ENCODE measurements around the gene EPHB1.
A peak's percentile ranks its signal among the peaks of the same experiment; 100 is the strongest.

EPHB1 gene

GRCh38 chr3:134794950-134795745 lies at the start of gene EPHB1:
TSS of gene EPHB1 (plus strand) at chr3:134795260.
- peaks cover 39% of the 10 kb centered on the region for H3K27me3 ChIP-seq (ENCODE audit: low read depth)
- in situ Hi-C loops (cut with MboI; ENCODE audit: low sequenced_read_pairs): loop anchor here (10.0 to 25.0 kb wide), 3 partner anchors 720 to 1242 kb away; no protein-coding TSS in a partner anchor
- no peaks in the 10 kb centered on the region for H3K9me3 ChIP-seq
- H3K4me1 ChIP-seq: no peaks in the 10 kb centered on the region
- H3K4me3 ChIP-seq: peak within 1 kb of the TSS; percentile 38
- no peaks in the 10 kb centered on the region for H3K36me3 ChIP-seq (replicated peaks)
- DNase-seq (ENCODE audit: low spot score in 2 of 2): peak; percentile 92 to 95

DNA sequence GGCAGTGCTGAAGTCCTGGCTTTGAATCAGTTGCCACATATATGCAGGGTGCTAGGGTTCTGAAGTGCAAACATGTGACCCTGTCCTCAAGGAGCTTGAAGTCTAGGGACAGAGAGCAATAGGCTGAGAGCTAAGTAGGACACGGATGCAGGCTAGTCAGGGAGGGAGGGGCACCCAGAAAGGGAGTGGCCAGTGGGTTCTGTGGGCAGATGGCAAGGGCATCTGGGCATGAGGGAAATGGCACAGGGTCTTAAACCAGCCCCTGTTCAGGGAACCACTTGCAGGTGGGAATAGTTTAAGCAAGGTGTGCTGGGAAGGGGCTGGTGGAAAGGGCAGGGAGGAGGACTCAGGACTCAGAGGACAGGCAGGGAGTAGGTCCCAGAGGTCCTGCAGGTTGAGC lies 46.4 kb upstream of the EPHB1 start:
- in situ Hi-C loops (cut with MboI; ENCODE audit: low sequenced_read_pairs): no loop called here
- DNase-seq (ENCODE audit: low spot score in 2 of 2): no peak
- H3K9me3 ChIP-seq: no peaks in the 10 kb centered on the region

DNA sequence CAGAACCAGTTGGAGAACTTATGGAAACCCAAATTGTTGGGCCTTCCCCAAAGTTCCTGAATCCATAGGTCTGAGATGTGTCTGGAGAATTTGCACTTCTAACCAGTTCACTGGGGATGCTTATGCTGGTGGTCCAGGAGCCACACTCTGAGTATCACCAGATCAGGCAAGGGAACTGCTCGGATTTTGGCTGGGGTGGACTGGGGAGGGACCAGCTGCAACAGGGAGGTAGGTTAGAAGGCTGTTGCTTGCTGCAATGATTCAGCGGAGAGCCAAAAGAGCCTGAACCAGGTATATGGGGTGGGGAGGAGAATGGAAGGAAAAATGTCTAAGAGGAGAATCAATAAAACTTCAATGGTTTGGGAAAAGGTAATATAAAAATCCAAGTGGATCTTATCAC lies 45.9 kb upstream of the EPHB1 start:
- Histone ChIP-seq H3K27me3 (ENCODE audit: low read depth) (no peaks in the 10 kb centered on the region), H3K4me1 (no peaks in the 10 kb centered on the region), H3K9me3 (no peaks in the 10 kb centered on the region), H3K36me3 (replicated peaks) (no peaks in the 10 kb centered on the region), H3K4me3 (no peak overlapping the region)
- in situ Hi-C loops (cut with MboI; ENCODE audit: low sequenced_read_pairs): no loop called here
- no peak for DNase-seq (ENCODE audit: low spot score in 2 of 2)

More for the DNA sequence above, 46.4 kb upstream of the EPHB1 start:
- Histone ChIP-seq H3K36me3 (replicated peaks) (no peaks in the 10 kb centered on the region), H3K4me1 (no peaks in the 10 kb centered on the region), H3K4me3 (no peak overlapping the region), H3K27me3 (ENCODE audit: low read depth) (no peaks in the 10 kb centered on the region)

DNA sequence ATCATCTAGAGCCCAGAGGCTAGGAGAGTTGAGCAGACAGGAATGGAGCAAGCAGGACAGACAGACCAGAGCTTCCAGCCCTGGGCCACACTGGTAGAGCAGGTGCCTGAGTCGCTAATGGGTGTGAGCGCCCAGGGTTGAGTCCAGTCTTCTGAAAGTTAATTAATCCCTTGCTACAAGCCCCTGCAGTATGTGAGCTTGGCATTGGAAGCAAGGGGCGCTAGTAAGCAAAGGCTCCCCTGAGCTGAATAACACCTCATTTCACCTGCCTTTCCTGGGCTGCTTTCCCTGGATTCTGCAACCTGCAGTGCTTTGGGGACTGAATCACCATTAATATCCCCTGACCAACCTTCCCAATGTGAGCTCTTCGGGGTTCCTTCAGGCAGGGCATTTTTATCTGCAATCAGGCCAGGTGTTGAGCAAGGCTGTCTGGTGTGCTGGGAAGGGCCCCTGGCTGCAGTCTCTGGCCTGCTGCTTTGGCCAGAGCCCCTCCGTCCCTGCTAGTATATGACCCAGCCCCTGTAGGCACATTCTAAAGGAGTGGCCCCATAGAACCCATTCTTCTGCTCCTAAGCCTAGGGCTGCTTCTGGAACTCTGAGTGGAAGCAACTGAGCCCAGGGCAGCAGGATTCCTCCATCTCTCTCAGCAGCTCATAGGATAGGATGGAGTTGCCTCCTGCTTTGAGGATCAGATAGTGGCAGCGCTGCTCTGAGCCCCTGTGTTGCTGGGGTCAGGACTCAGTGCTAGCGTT lies 45.1 kb upstream of the EPHB1 start:
- no peak for DNase-seq (ENCODE audit: low spot score in 2 of 2)
- Histone ChIP-seq H3K4me1 (no peaks in the 10 kb centered on the region), H3K9me3 (no peaks in the 10 kb centered on the region), H3K27me3 (ENCODE audit: low read depth) (no peaks in the 10 kb centered on the region), H3K36me3 (replicated peaks) (no peaks in the 10 kb centered on the region), H3K4me3 (no peak overlapping the region)
- in situ Hi-C loops (cut with MboI; ENCODE audit: low sequenced_read_pairs): no loop called here

DNA sequence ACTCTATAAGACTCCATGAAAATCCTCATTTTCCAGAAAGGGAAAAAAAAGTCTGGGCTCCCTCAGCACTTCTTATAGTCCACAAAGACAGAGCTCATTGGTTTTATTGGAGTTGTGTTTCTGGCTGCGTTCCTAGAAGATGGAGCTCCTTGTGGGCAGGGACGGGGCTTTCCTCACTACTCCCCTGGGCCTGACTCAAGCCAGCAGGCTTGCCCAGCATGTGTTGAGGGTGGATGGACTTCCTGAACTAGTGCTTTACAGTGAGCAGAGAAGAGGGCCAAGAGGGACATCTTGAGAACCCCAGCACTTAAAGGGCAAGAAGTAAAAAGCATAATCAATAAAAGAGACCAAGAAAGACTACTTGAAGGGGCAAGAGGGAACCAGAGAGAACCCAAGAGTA lies 43.2 kb upstream of the EPHB1 start:
- DNase-seq (ENCODE audit: low spot score in 2 of 2): no peak
- no peaks in the 10 kb centered on the region for H3K9me3 ChIP-seq
- H3K4me1 ChIP-seq: no peaks in the 10 kb centered on the region
- in situ Hi-C loops (cut with MboI; ENCODE audit: low sequenced_read_pairs): no loop called here
- no peaks in the 10 kb centered on the region for H3K36me3 ChIP-seq (replicated peaks)
- H3K27me3 ChIP-seq (ENCODE audit: low read depth): no peaks in the 10 kb centered on the region
- H3K4me3 ChIP-seq: no peak overlapping the region

- no peaks in the 10 kb centered on the region for H3K36me3 ChIP-seq (replicated peaks)
- no peak for DNase-seq (ENCODE audit: low spot score in 2 of 2)
- H3K27me3 ChIP-seq (ENCODE audit: low read depth): no peaks in the 10 kb centered on the region
- H3K4me3 ChIP-seq: no peak overlapping the region
- H3K9me3 ChIP-seq: no peaks in the 10 kb centered on the region
- in situ Hi-C loops (cut with MboI; ENCODE audit: low sequenced_read_pairs): no loop called here
- H3K4me1 ChIP-seq: no peaks in the 10 kb centered on the region
Measured at GRCh38 chr3:134752761-134753461, 42.1 kb upstream of the EPHB1 start.

DNA sequence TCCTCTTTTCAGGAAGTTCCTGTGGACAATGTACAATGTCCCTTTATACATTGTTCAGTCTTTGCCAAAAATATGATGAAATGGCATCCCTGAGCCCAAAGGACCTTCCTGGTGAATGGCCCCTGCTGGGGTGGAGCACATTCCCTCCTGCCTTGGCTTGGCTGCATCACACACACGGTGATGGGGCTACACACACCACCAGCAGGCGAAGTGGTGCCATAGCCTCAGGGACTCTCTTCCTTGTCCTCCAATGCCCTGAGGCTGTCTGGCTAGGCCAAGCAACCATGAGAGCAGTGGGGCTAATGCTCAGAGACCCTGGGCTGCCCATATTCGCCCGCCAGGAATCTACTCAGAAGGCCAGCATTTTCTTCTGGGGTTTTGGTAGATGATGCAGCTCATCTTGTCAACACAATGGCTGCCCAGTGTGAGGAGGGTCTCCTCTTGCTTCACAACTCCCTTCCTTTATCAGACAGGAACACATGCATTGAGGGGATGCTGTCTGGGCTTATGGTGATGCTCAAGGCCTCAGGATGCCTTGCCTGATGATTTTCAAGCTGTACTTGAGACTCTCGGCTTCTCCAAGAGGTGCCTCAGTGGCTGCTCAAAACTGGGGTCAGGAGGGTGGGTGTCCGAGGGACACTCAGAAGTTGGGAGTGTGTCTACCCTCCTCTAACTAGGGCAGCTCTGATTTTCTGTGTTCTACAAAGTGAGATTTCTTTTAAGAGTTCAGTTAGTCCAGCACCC lies 40.9 kb upstream of the EPHB1 start:
- in situ Hi-C loops (cut with MboI; ENCODE audit: low sequenced_read_pairs): no loop called here
- Histone ChIP-seq H3K36me3 (replicated peaks) (no peaks in the 10 kb centered on the region), H3K4me1 (no peaks in the 10 kb centered on the region), H3K27me3 (ENCODE audit: low read depth) (no peaks in the 10 kb centered on the region), H3K9me3 (no peaks in the 10 kb centered on the region), H3K4me3 (no peak overlapping the region)
- no peak for DNase-seq (ENCODE audit: low spot score in 2 of 2)

GRCh38 chr3:134754768-134755559 lies 40.1 kb upstream of the EPHB1 start:
- peak; percentile 38 to 77 for DNase-seq (ENCODE audit: low spot score in 2 of 2)
- in situ Hi-C loops (cut with MboI; ENCODE audit: low sequenced_read_pairs): no loop called here
- Histone ChIP-seq H3K4me1 (no peaks in the 10 kb centered on the region), H3K4me3 (no peak overlapping the region), H3K36me3 (replicated peaks) (no peaks in the 10 kb centered on the region), H3K27me3 (ENCODE audit: low read depth) (no peaks in the 10 kb centered on the region), H3K9me3 (no peaks in the 10 kb centered on the region)

GRCh38 chr3:134755821-134756220 lies 39.2 kb upstream of the EPHB1 start:
- no peaks in the 10 kb centered on the region for H3K9me3 ChIP-seq
- no peaks in the 10 kb centered on the region for H3K36me3 ChIP-seq (replicated peaks)
- in situ Hi-C loops (cut with MboI; ENCODE audit: low sequenced_read_pairs): no loop called here
- no peak for DNase-seq (ENCODE audit: low spot score in 2 of 2)
- no peaks in the 10 kb centered on the region for H3K27me3 ChIP-seq (ENCODE audit: low read depth)
- no peaks in the 10 kb centered on the region for H3K4me1 ChIP-seq
- no peak overlapping the region for H3K4me3 ChIP-seq

DNA sequence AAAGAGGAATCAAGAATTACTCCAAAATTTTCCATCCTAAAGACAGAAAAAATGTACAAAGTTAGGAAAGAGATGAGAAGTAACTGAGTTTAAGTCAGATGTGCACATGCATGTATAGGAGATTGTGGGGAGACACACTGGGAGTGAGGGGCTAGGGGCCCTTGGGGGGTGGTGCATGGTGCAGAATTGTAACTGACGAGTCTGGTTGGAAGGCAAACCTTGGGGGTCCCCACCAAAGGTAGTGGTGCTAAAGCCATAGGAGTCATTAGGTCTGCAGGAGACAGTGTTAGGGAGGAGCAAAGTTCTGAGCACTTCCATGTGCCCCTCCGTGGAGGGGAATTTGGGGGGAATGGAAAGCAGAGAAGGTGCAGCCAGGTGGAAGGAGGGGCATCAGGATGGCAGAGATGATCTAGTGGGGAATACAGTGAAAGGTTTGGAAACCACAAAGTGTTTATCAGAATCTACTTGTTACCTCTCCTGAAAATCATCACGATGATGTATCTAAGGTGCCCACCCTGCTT lies 37.5 kb upstream of the EPHB1 start:
- no peaks in the 10 kb centered on the region for H3K9me3 ChIP-seq
- in situ Hi-C loops (cut with MboI; ENCODE audit: low sequenced_read_pairs): no loop called here
- no peaks in the 10 kb centered on the region for H3K36me3 ChIP-seq (replicated peaks)
- H3K4me1 ChIP-seq: no peaks in the 10 kb centered on the region
- H3K27me3 ChIP-seq (ENCODE audit: low read depth): no peaks in the 10 kb centered on the region
- H3K4me3 ChIP-seq: no peak overlapping the region
- DNase-seq (ENCODE audit: low spot score in 2 of 2): no peak

DNA sequence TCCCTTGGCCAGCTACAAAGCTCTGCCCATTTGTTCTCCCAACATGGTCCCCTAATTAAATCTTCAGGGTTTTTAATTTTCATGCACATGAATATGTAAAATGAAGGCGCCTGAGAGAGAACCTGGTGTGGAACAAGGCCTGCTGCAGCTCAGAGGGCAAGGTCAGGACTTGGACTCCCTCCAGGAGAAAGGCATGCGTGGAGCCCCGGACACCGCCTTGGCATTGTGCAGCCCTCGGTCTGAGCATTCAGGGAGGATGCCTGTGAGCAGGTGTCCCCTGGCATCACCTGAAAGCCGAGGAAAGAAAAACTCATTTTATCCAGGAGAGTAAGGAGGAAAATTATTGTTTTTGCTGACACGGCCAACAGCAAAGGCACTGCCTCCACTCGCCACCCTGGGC lies 33.8 kb upstream of the EPHB1 start:
- no peaks in the 10 kb centered on the region for H3K36me3 ChIP-seq (replicated peaks)
- H3K9me3 ChIP-seq: no peaks in the 10 kb centered on the region
- H3K27me3 ChIP-seq (ENCODE audit: low read depth): no peaks in the 10 kb centered on the region
- no peak overlapping the region for H3K4me3 ChIP-seq
- DNase-seq (ENCODE audit: low spot score in 2 of 2): no peak
- no peaks in the 10 kb centered on the region for H3K4me1 ChIP-seq
- in situ Hi-C loops (cut with MboI; ENCODE audit: low sequenced_read_pairs): no loop called here

DNA sequence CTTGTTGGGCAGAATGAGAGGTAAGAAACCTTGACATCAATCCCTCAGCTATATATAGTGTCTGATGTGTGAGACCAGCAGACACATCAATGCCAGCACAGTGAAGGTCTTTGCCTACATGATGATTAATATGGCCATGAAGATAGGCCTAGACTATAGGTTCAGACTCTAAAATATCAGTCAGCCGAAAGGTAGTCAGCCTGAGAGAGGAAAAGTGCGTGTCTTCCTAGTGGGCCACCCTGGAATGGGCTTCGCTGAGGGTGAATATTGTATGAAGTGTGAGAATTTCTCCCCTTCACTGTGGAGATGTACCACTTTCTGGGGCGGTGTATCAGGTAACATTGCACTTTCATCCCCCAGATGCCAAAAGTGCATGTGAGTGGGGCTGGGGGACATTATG lies 33.0 kb upstream of the EPHB1 start:
- no peak for DNase-seq (ENCODE audit: low spot score in 2 of 2)
- no peaks in the 10 kb centered on the region for H3K36me3 ChIP-seq (replicated peaks)
- no peak overlapping the region for H3K4me3 ChIP-seq
- no peaks in the 10 kb centered on the region for H3K4me1 ChIP-seq
- no peaks in the 10 kb centered on the region for H3K9me3 ChIP-seq
- H3K27me3 ChIP-seq (ENCODE audit: low read depth): no peaks in the 10 kb centered on the region
- in situ Hi-C loops (cut with MboI; ENCODE audit: low sequenced_read_pairs): no loop called here

GRCh38 chr3:134765468-134765867 lies 29.6 kb upstream of the EPHB1 start:
- H3K27me3 ChIP-seq (ENCODE audit: low read depth): no peaks in the 10 kb centered on the region
- no peaks in the 10 kb centered on the region for H3K9me3 ChIP-seq
- H3K4me3 ChIP-seq: no peak overlapping the region
- in situ Hi-C loops (cut with MboI; ENCODE audit: low sequenced_read_pairs): no loop called here
- no peaks in the 10 kb centered on the region for H3K36me3 ChIP-seq (replicated peaks)
- no peak for DNase-seq (ENCODE audit: low spot score in 2 of 2)
- H3K4me1 ChIP-seq: no peaks in the 10 kb centered on the region
